HepG2 (cell line): ENCODE measurements around the gene SRC. TPM values are rescaled to one million over a fixed set of nuclear protein-coding genes. Genes with fewer than 3 reads are reported as not detected.

Experiments
- CC2D1A ChIP-seq: sonication (generic); formaldehyde crosslinking; IDR thresholded peaks from 2 replicates; pipeline ENCODE4 v1.8.1; 2023; ENCODE audit warnings: mild to moderate bottlenecking, missing genetic modification reagents
- DR1 ChIP-seq: sonication (generic); formaldehyde crosslinking; IDR thresholded peaks from 2 replicates; pipeline ENCODE4 v1.8.0; 2021; ENCODE audit warnings: mild to moderate bottlenecking, missing genetic modification reagents, inconsistent platforms
- EED ChIP-seq: sonication (generic); formaldehyde crosslinking; IDR thresholded peaks from 2 replicates; pipeline ENCODE4 v1.5.0; 2020; ENCODE audit warnings: mild to moderate bottlenecking, missing genetic modification reagents
- GTF3A ChIP-seq: sonication (generic); formaldehyde crosslinking; conservative IDR thresholded peaks from 2 replicates; pipeline ENCODE4 v1.4.0; 2020; ENCODE audit warnings: mild to moderate bottlenecking, missing genetic modification reagents
- HDAC1 ChIP-seq: sonication (generic); formaldehyde crosslinking; IDR thresholded peaks from 2 replicates; pipeline ENCODE4 v1.5.1; 2020; ENCODE audit warnings: mild to moderate bottlenecking, missing genetic modification reagents
- MLLT10 ChIP-seq: sonication (generic); formaldehyde crosslinking; IDR thresholded peaks from 2 replicates; pipeline ENCODE4 v1.4.0; 2020; ENCODE audit warnings: missing genetic modification reagents
- MYPOP ChIP-seq: sonication (generic); formaldehyde crosslinking; IDR thresholded peaks from 2 replicates; pipeline ENCODE4 v1.8.1; 2023; ENCODE audit warnings: mild to moderate bottlenecking, moderate library complexity, missing genetic modification reagents
- NFYB ChIP-seq: sonication (generic); formaldehyde crosslinking; IDR thresholded peaks from 2 replicates; pipeline ENCODE4 v1.4.0; 2020; ENCODE audit warnings: missing genetic modification reagents
- NR2F1 ChIP-seq, 2 experiments: fragments of 450-650 bp in 1 of 2; formaldehyde crosslinking in 1 of 2; IDR thresholded peaks; 2 replicates each; pipeline versions ENCODE4 v1.5.0 to v1.6.1; 2016 to 2020; ENCODE audit warnings: mild to moderate bottlenecking in 1 of 2, missing compliant biosample characterization in 1 of 2, missing genetic modification reagents in 1 of 2, moderate library complexity in 1 of 2
- SCMH1 ChIP-seq: sonication (generic); formaldehyde crosslinking; IDR thresholded peaks from 2 replicates; pipeline ENCODE4 v1.9.0; 2021; ENCODE audit warnings: missing genetic modification reagents, mild to moderate bottlenecking, borderline replicate concordance
- SNAPC4 ChIP-seq: sonication (generic); formaldehyde crosslinking; IDR thresholded peaks from 2 replicates; pipeline ENCODE4 v1.4.0; 2020; ENCODE audit warnings: mild to moderate bottlenecking, missing genetic modification reagents
- STAT5B ChIP-seq: sonication (generic); formaldehyde crosslinking; IDR thresholded peaks from 2 replicates; pipeline ENCODE4 v1.4.0; 2020; ENCODE audit warnings: missing genetic modification reagents
- TEAD2 ChIP-seq: sonication (generic); formaldehyde crosslinking; IDR thresholded peaks from 2 replicates; pipeline ENCODE4 v1.9.0; 2021; ENCODE audit warnings: missing genetic modification reagents
- ZBTB7B ChIP-seq: sonication (generic); formaldehyde crosslinking; IDR thresholded peaks from 2 replicates; pipeline ENCODE4 v1.4.0; 2020; ENCODE audit warnings: missing genetic modification reagents
- ZNF367 ChIP-seq: sonication (generic); formaldehyde crosslinking; IDR thresholded peaks from 2 replicates; pipeline ENCODE4 v1.4.0; 2020; ENCODE audit warnings: missing genetic modification reagents, borderline replicate concordance
- ZNF577 ChIP-seq: sonication (generic); formaldehyde crosslinking; IDR thresholded peaks from 2 replicates; pipeline ENCODE4 v1.4.0; 2020; ENCODE audit warnings: mild to moderate bottlenecking, low read depth, missing genetic modification reagents, borderline replicate concordance
- ZNF678 ChIP-seq: sonication (generic); formaldehyde crosslinking; IDR thresholded peaks from 2 replicates; pipeline ENCODE4 v1.4.0; 2020; ENCODE audit warnings: mild to moderate bottlenecking, missing genetic modification reagents
- ZNF761 ChIP-seq: sonication (generic); formaldehyde crosslinking; conservative IDR thresholded peaks from 2 replicates; pipeline ENCODE4 v1.4.0; 2020; ENCODE audit warnings: mild to moderate bottlenecking, missing genetic modification reagents
- ZNF770 ChIP-seq: sonication (generic); formaldehyde crosslinking; IDR thresholded peaks from 2 replicates; pipeline ENCODE4 v1.5.0; 2020; ENCODE audit warnings: mild to moderate bottlenecking, missing genetic modification reagents
- ZNF891 ChIP-seq: sonication (generic); formaldehyde crosslinking; IDR thresholded peaks from 2 replicates; pipeline ENCODE4 v1.5.0; 2020; ENCODE audit warnings: mild to moderate bottlenecking, missing genetic modification reagents
- polyA plus RNA-seq, 8 experiments: library from polyadenylated mRNA; depleted of rRNA in 3 of 8; stranded (reverse) in 7 of 8; unstranded in 1 of 8; fragments of >200 nt; fragmentation: Illumina TruSeq in 4 of 8; extraction: Trizol in 4 of 8; gene quantifications; 2 replicates each; pipeline versions ENCODE4 v1.2.1 to v1.2.3, GENCODE V29; 2011 to 2016; ENCODE audit warnings: low read depth in 4 of 8, missing spikeins in 1 of 8, mixed read lengths in 1 of 8; ENCODE audit not compliant: insufficient read depth in 1 of 8
- total RNA-seq, 5 experiments: library from RNA; depleted of rRNA; stranded (reverse); fragments of >200 nt; fragmentation: Illumina TruSeq; extraction: Trizol; gene quantifications; 2 replicates each; pipeline ENCODE4 v1.2.3, GENCODE V29; 2016; ENCODE audit warnings: low read depth in 1 of 5

The SRC gene
- total and polyA plus RNA-seq, 2 of the 13 experiments (the other 11 are each of a cell fraction or from before 2014, with no cell fraction given), result 54.7 to 192 TPM

GRCh38 chr20:37407573-37408002 is 61.6 kb downstream of the SRC start (continued):
- TF ChIP-seq MYPOP, result no peak
- TF ChIP-seq ZNF577 (CRISPR knock-in tag), result no peak
- no peak for TF ChIP-seq NFYB (CRISPR knock-in tag)
- no peak for TF ChIP-seq SCMH1 (CRISPR knock-in tag)
- TF ChIP-seq ZNF761 (CRISPR knock-in tag), result 0 out of 2 replicates have a peak, but pooled peaks have one; percentile 52
- TF ChIP-seq ZNF367 (CRISPR knock-in tag), result no peak
- TF ChIP-seq DR1 (CRISPR knock-in tag), result no peak
- no peak for TF ChIP-seq ZNF770 (CRISPR knock-in tag)
- TF ChIP-seq NR2F1 (CRISPR knock-in tag; IDR thresholded peaks at IDR 0.05), result no peak
- TF ChIP-seq HDAC1 (CRISPR knock-in tag), result no peak
- TF ChIP-seq ZBTB7B (CRISPR knock-in tag), result no peak
- no peak for TF ChIP-seq TEAD2 (CRISPR knock-in tag)
- no peak for TF ChIP-seq MLLT10
- TF ChIP-seq ZNF678 (CRISPR knock-in tag), result peak; percentile 38; the same call in 1 of the 2 replicates
- no peak for TF ChIP-seq CC2D1A (CRISPR knock-in tag)
- no peak for TF ChIP-seq EED (CRISPR knock-in tag)
- peak; percentile 77; the same call in 1 of the 2 replicates for TF ChIP-seq GTF3A
- peak; percentile 53; the same call in 1 of the 2 replicates for TF ChIP-seq ZNF891 (CRISPR knock-in tag)
- no peak for TF ChIP-seq STAT5B
- TF ChIP-seq SNAPC4 (CRISPR knock-in tag), result no peak
